ENCODE results near the gene MX2.

GRCh38 chr21:41427556-41427955 is 65.7 kb downstream of the MX2 start:
- no peak for TF ChIP-seq CTCF (IDR thresholded peaks at IDR 0.05)
- no peak for TF ChIP-seq POLR2A (IDR thresholded peaks at IDR 0.05)

Data from body of pancreas (tissue), 4 donors.